HEK293T (cell line): ENCODE measurements around the gene SSX2IP.

Experiments used
- ARNT ChIP-seq: fragments of 450-650 bp; IDR thresholded peaks from 2 replicates; pipeline ENCODE4 v1.6.1; 2017; ENCODE audit warnings: mild to moderate bottlenecking
- FOXA1 ChIP-seq: fragments of 450-650 bp; IDR thresholded peaks from 2 replicates; pipeline ENCODE4 v1.6.1; 2016; ENCODE audit warnings: mild to moderate bottlenecking
- PKNOX1 ChIP-seq: fragments of 450-650 bp; IDR thresholded peaks from 2 replicates; pipeline ENCODE4 v1.6.1; 2016
- SP1 ChIP-seq: fragments of 450-650 bp; IDR thresholded peaks from 2 replicates; pipeline ENCODE4 v1.6.1; 2017
- TARDBP ChIP-seq: fragments of 450-650 bp; IDR thresholded peaks from 2 replicates; pipeline ENCODE4 v1.6.1; 2016

- TF ChIP-seq SP1 (no peak), FOXA1 (no peak), PKNOX1 (no peak), ARNT (no peak), TARDBP (no peak)
These were observed 79.2 kb downstream of the SSX2IP start for GRCh38 chr1:84611091-84611490.
